Neuron (in vitro differentiated cells): ENCODE measurements around the gene PCDHGA7.
"Not testable (repeated sequence)": the region's sequence is repeated elsewhere in the genome, so short reads cannot be mapped to it uniquely, and the experiment has no call there.

Source experiments
- H2AFZ ChIP-seq: one replicate; pipeline ENCODE4 v1.6.1; 2013; ENCODE audit warnings: low read depth, mild to moderate bottlenecking, inconsistent platforms, low read length, moderate library complexity
- H3K27me3 ChIP-seq: one replicate; pipeline ENCODE4 v1.6.1; 2013; ENCODE audit warnings: low read length; ENCODE audit not compliant: insufficient read depth
- H3K36me3 ChIP-seq: one replicate; pipeline ENCODE4 v1.6.1; 2013; ENCODE audit warnings: low read length; ENCODE audit not compliant: insufficient read depth
- H3K4me1 ChIP-seq: one replicate; pipeline ENCODE4 v1.6.1; 2013; ENCODE audit warnings: low read length; ENCODE audit not compliant: insufficient read depth
- H3K4me3 ChIP-seq: 2 replicates; pipeline ENCODE4 v1.5.1; 2013; ENCODE audit warnings: mild to moderate bottlenecking, low read length, moderate library complexity
- H3K9me3 ChIP-seq: one replicate; pipeline ENCODE4 v1.6.1; 2013; ENCODE audit warnings: low read length

Gene PCDHGA7

DNA sequence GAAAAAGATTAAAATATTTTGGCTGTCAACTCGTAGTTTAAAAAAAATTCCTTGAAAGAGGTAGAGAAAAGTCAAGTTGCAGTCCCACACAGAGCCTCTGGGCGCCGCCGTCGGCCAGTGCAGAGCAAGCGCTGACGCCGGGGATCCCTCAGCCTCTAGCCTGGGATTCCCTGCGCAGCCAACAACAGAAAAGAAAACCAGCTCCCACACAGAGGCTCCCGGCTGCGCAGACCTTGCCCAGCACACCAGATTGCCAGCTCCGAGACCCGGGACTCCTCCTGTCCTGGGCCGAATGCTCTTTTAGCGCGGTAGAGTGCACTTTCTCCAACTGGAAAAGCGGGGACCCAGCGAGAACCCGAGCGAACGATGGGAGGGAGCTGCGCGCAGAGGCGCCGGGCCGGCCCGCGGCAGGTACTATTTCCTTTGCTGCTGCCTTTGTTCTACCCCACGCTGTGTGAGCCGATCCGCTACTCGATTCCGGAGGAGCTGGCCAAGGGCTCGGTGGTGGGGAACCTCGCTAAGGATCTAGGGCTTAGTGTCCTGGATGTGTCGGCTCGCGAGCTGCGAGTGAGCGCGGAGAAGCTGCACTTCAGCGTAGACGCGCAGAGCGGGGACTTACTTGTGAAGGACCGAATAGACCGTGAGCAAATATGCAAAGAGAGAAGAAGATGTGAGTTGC, 35.1 kb downstream of the PCDHGA7 start, which contains the start of gene PCDHGB7:
PCDHGB7 (plus strand) TSS at position 184 of the 679 bp plus-strand sequence; CDS start at position 367, 183 bp downstream.
- H3K9me3 ChIP-seq, result peaks cover 67% of the 10 kb centered on the region
- not testable (repeated sequence) for H2AFZ ChIP-seq, H3K4me1 ChIP-seq, H3K27me3 ChIP-seq
- H3K36me3 ChIP-seq, result peaks cover 36% of the 10 kb centered on the region
- peak within 1 kb of the TSS; percentile 46 for H3K4me3 ChIP-seq

DNA sequence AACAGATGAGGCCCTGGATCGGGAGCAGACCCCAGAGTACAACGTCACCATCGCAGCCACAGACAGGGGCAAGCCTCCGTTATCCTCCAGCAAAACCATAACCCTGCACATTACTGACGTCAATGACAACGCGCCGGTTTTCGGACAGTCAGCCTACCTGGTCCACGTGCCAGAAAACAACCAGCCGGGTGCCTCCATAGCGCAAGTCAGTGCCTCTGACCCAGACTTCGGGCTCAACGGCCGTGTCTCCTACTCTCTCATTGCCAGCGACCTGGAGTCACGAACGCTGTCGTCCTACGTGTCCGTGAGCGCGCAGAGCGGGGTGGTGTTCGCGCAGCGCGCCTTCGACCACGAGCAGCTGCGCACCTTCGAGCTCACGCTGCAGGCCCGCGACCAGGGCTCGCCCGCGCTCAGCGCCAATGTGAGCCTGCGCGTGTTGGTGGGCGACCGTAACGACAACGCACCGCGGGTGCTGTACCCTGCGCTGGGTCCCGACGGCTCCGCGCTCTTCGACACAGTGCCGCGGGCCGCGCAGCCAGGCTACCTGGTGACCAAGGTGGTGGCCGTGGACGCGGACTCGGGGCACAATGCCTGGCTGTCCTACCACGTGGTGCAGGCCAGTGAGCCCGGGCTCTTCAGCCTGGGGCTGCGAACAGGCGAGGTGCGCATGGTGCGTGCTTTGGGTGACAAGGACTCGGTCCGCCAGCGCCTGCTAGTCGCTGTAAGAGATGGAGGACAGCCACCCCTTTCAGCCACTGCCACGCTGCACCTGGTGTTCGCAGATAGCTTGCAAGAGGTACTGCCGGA, 36.7 kb downstream of the PCDHGA7 start:
- H3K36me3 ChIP-seq, result peaks cover 35% of the 10 kb centered on the region
- peaks cover 68% of the 10 kb centered on the region for H3K9me3 ChIP-seq
- H2AFZ ChIP-seq, result no peak overlapping the region
- no peaks in the 10 kb centered on the region for H3K27me3 ChIP-seq
- H3K4me3 ChIP-seq, result no peak overlapping the region
- no peaks in the 10 kb centered on the region for H3K4me1 ChIP-seq

DNA sequence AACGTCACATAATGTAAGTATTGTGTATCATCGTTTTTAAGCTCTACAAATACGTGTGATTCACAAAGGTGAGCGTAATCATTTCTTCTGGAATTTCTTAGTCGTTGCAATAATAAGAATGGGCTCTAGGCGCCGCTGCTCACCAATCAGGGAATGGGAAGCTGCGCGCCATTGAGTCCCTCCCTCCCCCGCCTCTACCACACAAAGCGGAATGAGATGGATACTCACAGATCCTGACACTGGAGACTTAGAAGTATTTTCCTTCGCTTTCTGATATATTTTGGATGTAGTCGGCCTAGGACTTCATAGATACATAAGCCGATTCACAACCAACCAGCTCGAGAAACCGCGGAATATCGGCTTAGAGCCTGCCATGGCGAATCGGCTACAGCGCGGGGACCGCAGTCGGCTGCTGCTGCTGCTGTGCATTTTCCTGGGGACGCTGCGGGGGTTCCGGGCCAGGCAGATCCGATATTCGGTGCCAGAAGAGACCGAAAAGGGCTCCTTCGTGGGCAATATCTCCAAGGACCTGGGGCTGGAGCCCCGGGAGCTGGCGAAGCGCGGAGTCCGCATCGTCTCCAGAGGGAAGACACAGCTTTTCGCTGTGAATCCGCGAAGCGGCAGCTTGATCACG, 38.4 kb downstream of the PCDHGA7 start, which contains the start of gene PCDHGA11:
PCDHGA11 (plus strand) TSS at position 197 of the 634 bp plus-strand sequence; CDS start at position 374, 177 bp downstream.
- H3K27me3 ChIP-seq, result no peaks in the 10 kb centered on the region
- H3K36me3 ChIP-seq, result peaks cover 36% of the 10 kb centered on the region
- H2AFZ ChIP-seq, result no peak within 1 kb of the TSS
- no peaks in the 10 kb centered on the region for H3K4me1 ChIP-seq
- peaks cover 62% of the 10 kb centered on the region for H3K9me3 ChIP-seq
- H3K4me3 ChIP-seq, result no peak within 1 kb of the TSS

DNA sequence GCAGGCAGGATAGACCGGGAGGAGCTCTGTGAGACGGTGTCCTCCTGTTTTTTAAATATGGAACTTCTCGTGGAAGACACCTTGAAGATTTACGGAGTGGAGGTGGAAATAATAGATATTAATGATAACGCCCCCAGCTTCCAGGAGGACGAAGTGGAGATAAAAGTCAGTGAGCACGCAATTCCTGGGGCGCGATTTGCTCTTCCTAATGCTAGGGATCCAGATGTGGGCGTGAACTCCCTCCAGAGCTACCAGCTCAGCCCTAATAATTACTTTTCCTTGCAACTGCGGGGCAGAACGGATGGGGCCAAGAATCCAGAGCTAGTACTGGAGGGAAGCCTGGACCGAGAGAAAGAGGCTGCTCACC, 38.9 kb downstream of the PCDHGA7 start:
- Histone ChIP-seq H2AFZ (no peak overlapping the region), H3K4me3 (no peak overlapping the region), H3K36me3 (peaks cover 40% of the 10 kb centered on the region), H3K27me3 (no peaks in the 10 kb centered on the region), H3K4me1 (no peaks in the 10 kb centered on the region), H3K9me3 (peaks cover 65% of the 10 kb centered on the region)

DNA sequence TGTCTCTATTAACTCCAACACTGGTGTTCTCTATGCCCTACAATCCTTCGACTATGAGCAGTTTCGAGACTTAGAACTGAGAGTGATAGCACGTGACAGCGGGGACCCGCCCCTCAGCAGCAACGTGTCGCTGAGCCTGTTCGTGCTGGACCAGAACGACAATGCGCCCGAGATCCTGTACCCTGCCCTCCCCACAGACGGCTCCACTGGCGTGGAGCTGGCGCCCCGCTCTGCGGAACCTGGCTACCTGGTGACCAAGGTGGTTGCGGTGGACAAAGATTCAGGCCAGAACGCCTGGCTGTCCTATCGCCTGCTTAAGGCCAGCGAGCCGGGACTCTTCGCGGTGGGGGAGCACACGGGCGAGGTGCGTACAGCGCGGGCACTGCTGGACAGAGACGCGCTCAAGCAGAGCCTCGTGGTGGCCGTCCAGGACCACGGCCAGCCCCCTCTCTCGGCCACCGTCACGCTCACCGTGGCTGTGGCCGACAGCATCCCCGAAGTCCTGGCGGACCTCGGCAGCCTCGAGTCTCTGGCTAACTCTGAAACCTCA, 40.3 kb downstream of the PCDHGA7 start:
- peaks cover 53% of the 10 kb centered on the region for H3K36me3 ChIP-seq
- peaks cover 71% of the 10 kb centered on the region for H3K9me3 ChIP-seq
- H3K4me3 ChIP-seq, result no peak overlapping the region
- no peaks in the 10 kb centered on the region for H3K4me1 ChIP-seq
- H2AFZ ChIP-seq, result no peak overlapping the region
- no peaks in the 10 kb centered on the region for H3K27me3 ChIP-seq

DNA sequence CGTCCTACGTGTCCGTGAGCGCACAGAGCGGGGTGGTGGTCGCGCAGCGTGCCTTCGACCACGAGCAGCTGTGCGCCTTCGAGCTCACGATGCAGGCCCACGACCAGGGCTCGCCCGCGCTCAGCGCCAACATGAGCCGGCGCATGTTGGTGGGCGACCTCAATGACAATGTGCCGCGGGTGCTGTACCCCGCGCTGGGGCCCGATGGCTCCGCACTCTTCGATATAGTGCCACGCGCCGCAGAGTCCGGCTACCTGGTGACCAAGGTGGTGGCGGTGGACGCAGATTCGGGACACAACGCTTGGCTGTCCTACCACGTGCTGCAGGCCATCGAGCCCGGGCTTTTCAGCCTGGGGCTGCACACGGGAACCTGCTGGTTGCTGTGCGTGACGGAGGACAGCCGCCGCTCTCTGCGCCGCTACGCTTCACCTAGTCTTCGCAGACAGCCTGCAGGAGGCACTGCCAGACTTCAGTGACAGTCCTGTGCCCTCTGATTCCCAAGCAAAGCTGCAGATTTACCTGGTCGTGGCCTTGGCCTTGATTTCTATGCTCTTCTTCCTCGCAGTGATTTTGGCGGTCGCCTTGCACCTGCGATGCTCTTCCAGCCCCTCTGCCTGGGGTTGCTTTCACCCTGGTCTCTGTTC, 45.4 kb downstream of the PCDHGA7 start:
- Histone ChIP-seq H3K9me3 (peaks cover 61% of the 10 kb centered on the region), H2AFZ (no peak overlapping the region), H3K36me3 (peaks cover 50% of the 10 kb centered on the region), H3K27me3 (no peaks in the 10 kb centered on the region), H3K4me3 (no peak overlapping the region), H3K4me1 (no peaks in the 10 kb centered on the region)

DNA sequence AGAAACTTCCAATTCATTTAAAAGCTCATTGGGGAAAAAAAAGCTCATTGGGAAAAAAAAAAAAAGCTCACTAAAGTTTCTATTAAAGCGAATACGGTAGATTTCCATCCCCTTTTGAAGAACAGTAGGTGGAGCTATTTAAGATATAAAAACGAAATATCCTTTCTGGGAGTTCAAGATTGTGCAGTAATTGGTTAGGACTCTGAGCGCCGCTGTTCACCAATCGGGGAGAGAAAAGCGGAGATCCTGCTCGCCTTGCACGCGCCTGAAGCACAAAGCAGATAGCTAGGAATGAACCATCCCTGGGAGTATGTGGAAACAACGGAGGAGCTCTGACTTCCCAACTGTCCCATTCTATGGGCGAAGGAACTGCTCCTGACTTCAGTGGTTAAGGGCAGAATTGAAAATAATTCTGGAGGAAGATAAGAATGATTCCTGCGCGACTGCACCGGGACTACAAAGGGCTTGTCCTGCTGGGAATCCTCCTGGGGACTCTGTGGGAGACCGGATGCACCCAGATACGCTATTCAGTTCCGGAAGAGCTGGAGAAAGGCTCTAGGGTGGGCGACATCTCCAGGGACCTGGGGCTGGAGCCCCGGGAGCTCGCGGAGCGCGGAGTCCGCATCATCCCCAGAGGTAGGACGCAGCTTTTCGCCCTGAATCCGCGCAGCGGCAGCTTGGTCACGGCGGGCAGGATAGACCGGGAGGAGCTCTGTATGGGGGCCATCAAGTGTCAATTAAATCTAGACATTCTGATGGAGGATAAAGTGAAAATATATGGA, 48.0 kb downstream of the PCDHGA7 start, which contains the start of gene PCDHGA12:
PCDHGA12 (plus strand) TSS at position 176 of the 782 bp plus-strand sequence; CDS start at position 429, 253 bp downstream.
- Histone ChIP-seq H3K9me3 (peaks cover 53% of the 10 kb centered on the region), H2AFZ (no peak within 1 kb of the TSS), H3K36me3 (peaks cover 41% of the 10 kb centered on the region), H3K4me3 (no peak within 1 kb of the TSS), H3K4me1 (no peaks in the 10 kb centered on the region), H3K27me3 (no peaks in the 10 kb centered on the region)

DNA sequence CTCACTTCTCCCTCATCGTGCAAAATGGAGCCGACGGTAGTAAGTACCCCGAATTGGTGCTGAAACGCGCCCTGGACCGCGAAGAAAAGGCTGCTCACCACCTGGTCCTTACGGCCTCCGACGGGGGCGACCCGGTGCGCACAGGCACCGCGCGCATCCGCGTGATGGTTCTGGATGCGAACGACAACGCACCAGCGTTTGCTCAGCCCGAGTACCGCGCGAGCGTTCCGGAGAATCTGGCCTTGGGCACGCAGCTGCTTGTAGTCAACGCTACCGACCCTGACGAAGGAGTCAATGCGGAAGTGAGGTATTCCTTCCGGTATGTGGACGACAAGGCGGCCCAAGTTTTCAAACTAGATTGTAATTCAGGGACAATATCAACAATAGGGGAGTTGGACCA, 48.7 kb downstream of the PCDHGA7 start:
- no peaks in the 10 kb centered on the region for H3K4me1 ChIP-seq
- no peaks in the 10 kb centered on the region for H3K27me3 ChIP-seq
- H3K9me3 ChIP-seq, result peaks cover 53% of the 10 kb centered on the region
- H2AFZ ChIP-seq, result no peak overlapping the region
- peaks cover 35% of the 10 kb centered on the region for H3K36me3 ChIP-seq
- H3K4me3 ChIP-seq, result no peak overlapping the region

DNA sequence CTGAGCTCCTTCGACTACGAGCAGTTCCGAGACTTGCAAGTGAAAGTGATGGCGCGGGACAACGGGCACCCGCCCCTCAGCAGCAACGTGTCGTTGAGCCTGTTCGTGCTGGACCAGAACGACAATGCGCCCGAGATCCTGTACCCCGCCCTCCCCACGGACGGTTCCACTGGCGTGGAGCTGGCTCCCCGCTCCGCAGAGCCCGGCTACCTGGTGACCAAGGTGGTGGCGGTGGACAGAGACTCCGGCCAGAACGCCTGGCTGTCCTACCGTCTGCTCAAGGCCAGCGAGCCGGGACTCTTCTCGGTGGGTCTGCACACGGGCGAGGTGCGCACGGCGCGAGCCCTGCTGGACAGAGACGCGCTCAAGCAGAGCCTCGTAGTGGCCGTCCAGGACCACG, 49.8 kb downstream of the PCDHGA7 start:
- not testable (repeated sequence) for H3K4me1 ChIP-seq, H3K4me3 ChIP-seq, H3K27me3 ChIP-seq, H2AFZ ChIP-seq
- Histone ChIP-seq H3K36me3 (peaks cover 26% of the 10 kb centered on the region), H3K9me3 (peaks cover 46% of the 10 kb centered on the region)

DNA sequence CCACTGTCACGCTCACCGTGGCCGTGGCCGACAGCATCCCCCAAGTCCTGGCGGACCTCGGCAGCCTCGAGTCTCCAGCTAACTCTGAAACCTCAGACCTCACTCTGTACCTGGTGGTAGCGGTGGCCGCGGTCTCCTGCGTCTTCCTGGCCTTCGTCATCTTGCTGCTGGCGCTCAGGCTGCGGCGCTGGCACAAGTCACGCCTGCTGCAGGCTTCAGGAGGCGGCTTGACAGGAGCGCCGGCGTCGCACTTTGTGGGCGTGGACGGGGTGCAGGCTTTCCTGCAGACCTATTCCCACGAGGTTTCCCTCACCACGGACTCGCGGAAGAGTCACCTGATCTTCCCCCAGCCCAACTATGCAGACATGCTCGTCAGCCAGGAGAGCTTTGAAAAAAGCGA, 50.2 kb downstream of the PCDHGA7 start:
- H2AFZ ChIP-seq, H3K4me1 ChIP-seq, H3K27me3 ChIP-seq, H3K4me3 ChIP-seq: not testable (repeated sequence)
- Histone ChIP-seq H3K36me3 (peaks cover 22% of the 10 kb centered on the region), H3K9me3 (peaks cover 42% of the 10 kb centered on the region)

DNA sequence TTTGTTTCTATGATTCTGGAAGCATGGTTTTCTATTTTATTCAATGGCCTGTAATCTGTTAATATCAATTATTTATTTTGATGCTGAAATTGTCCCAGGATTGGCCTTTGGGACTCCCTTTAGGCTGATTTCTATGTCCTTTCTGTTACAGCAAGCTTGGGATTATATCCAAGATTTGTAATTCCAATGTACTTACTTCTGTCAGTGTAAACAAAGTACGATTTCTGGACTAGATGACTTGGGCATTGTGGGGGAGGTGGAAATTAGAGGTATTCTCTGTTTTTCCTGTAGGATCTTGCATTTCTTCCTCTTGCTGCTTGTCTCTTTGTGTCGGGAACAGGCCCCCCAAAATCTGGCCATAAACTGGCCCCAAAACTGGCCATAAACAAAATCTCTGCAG, 51.5 kb downstream of the PCDHGA7 start:
- Histone ChIP-seq H2AFZ (no peak overlapping the region), H3K36me3 (peaks cover 14% of the 10 kb centered on the region), H3K9me3 (peaks cover 32% of the 10 kb centered on the region), H3K4me3 (no peak overlapping the region), H3K27me3 (no peaks in the 10 kb centered on the region), H3K4me1 (no peaks in the 10 kb centered on the region)
